NCI-H2081 treated with DMSO at 0.1 percent for 48 hours (cell line): ENCODE data around the gene MACROH2A2.
"Not testable (repeated sequence)": the region's sequence is repeated elsewhere in the genome, so short reads cannot be mapped to it uniquely, and the experiment has no call there.

Experiments
- DNase-seq: peaks from one replicate; lab custom pipeline; 2025; lab: John Stamatoyannopoulos, UW

The MACROH2A2 gene

GRCh38 chr10:70101068-70101562 lies 48.5 kb downstream of the MACROH2A2 start:
- not testable (repeated sequence) for DNase-seq

GRCh38 chr10:70101668-70102067 lies 49.0 kb downstream of the MACROH2A2 start:
- no peak for DNase-seq

- no peak for DNase-seq
Measured at GRCh38 chr10:70106958-70107791, 54.5 kb downstream of the MACROH2A2 start.

- no peak for DNase-seq
Measured at GRCh38 chr10:70109064-70109729, 56.6 kb downstream of the MACROH2A2 start.

DNA sequence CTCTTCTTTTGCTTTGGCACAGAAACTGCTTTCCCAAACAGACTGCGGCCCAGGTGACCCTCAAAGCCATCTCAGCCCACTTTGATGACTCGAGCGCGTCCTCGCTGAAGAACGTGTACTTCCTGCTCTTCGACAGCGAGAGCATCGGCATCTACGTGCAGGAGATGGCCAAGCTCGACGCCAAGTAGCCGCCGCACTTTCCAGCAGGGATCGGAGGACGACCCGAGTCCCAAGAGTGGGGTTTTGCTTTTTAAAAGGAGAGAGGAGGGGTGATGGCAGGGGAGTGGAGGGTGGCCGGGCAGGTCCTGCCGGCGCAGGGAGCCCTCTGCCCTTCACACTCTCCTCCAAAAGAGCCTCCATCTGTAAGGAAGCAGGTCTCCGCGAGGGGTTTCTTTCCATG lies 58.9 kb downstream of the MACROH2A2 start:
- DNase-seq: no peak

- DNase-seq: no peak
Measured at GRCh38 chr10:70112071-70112470, 59.4 kb downstream of the MACROH2A2 start.

DNA sequence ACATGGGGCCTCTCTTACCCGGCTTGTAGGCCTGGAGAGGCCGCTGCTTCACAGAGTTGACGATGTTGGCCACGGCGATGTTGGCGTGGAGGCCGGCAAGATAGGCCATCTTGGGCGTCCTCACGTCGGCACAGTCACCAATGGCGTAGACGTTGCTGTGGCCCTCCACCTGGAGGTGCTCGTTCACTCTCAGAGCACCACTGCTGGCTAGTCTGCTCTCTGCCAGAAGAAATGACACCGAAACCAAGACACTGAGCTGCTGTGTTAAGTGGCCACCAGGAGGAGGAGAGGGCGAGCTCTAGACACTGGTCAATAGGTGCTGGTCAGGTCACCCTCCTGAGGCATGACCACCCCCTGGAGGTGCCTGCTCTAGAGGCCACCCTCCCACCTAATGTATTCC lies 62.3 kb downstream of the MACROH2A2 start:
- DNase-seq: no peak

- DNase-seq: no peak
Measured at GRCh38 chr10:70115948-70116682, 63.5 kb downstream of the MACROH2A2 start.

- DNase-seq: no peak
Measured at GRCh38 chr10:70117646-70118045, 65.0 kb downstream of the MACROH2A2 start.

- DNase-seq: no peak
Measured at GRCh38 chr10:70118196-70118595, 65.5 kb downstream of the MACROH2A2 start.

GRCh38 chr10:70119197-70119596 lies 66.6 kb downstream of the MACROH2A2 start:
- no peak for DNase-seq

- DNase-seq: no peak
Measured at GRCh38 chr10:70119623-70120022, 67.0 kb downstream of the MACROH2A2 start.

DNA sequence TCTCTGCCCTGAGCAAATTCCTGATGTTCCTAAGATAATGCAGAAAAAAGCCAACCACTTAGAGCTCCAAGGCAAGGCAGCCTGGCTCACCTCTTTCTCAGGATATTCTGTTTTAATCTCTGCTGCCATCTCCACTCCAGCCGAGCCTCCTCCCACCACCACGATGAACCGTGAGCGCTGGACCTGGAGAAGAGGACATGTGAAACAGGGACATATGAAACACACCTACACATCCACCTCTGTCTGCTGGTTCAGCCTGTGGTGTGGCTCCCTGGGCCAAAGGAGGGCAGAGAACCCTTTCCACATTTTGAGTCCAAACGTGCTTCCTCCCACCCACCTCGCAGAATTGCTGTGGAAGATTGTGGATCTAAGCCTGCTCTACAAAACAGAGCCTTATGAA lies 67.8 kb downstream of the MACROH2A2 start:
- DNase-seq: no peak

- no peak for DNase-seq
Measured at GRCh38 chr10:70121281-70121949, 68.8 kb downstream of the MACROH2A2 start.

DNA sequence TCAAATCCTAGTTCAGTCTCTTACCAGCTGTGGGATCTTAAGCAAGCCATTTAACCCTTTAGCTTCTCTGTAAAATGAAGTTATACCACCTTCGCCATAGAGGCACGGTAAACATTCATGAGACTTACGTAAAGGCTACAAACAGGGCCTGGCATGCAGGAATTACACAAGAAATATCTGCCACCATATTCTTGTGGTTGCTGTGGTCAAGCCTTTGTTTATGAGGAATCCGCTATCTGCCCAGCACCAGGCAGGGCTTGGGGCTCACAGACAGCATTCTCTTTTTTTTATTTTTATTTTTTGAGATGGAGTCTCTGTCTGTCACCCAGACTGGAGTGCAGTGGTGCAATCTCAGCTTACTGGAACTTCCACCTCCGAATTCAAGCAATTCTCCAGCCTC lies 70.1 kb downstream of the MACROH2A2 start:
- DNase-seq: no peak

GRCh38 chr10:70123166-70123565 lies 70.5 kb downstream of the MACROH2A2 start:
- not testable (repeated sequence) for DNase-seq

- no peak for DNase-seq
Measured at GRCh38 chr10:70123817-70124216, 71.2 kb downstream of the MACROH2A2 start.

DNA sequence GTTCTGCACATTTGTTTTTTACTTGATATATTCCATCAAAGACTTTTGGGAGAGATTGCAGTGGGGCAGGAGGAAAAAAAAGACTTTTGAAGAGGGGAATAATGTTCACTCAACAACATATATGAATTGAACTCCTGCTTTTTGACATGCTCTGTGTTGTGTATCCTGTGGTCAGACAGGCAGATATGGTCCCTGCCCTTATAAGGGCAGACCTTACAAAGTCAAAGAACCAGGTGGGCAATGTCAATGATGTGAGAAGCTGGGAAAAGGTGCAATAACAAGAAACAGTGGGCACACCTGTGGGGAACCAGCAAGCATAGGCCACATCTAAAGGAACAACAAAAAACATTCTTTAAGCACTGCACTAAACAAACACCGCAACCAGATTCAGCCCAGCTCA lies 71.8 kb downstream of the MACROH2A2 start:
- DNase-seq: no peak

DNA sequence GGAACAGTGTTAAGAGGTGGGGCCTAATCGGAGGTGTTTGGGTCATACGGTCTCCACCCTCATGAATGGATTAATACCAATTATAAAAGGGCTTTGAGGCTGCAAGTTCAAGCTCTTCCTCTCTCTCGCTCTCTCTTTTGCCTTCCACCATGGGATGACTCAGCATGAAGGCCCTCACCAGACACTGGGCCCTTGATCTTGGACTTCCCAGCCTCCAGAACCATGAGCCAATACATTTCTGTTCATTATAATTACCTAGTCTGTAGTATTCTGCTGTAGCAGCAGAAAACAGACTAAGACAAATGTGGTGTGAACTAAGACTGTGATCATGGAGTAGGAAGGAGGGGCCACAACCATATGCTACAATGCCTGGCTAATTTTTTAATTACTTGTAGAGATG lies 72.3 kb downstream of the MACROH2A2 start:
- DNase-seq: no peak

DNA sequence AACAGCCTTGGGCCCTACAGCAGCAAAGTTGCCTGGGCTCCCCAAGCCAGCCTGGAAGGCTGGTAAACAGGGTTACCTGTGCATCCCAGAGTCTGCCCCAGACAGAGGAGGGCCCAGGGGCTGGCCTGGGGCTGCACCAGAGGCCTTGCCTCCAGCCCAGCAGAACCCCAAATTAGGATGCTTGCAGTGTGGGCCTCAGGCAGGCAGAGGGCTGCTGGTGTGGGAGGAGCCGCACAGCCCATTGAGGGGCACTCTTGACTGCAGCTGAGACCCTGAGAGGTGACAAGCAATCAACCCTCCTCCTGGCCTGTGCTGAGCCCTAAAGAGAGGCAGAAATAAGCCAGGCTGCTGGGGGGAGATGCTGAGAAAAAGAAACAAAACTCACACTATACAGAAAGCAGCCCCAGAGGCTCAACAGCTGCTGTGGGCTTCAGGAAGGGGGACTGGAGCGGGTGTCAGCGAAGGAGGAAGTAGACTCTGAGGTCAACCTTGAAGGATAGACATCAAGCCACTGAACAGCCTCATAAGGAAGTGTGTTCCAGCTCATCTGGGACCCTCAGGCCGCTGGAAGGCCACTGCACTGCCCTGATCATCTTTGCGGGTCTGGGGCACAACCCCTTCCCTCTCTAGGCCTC lies 73.4 kb downstream of the MACROH2A2 start:
- DNase-seq: no peak

GRCh38 chr10:70126700-70127395 lies 74.2 kb downstream of the MACROH2A2 start:
- DNase-seq: no peak
